GM23338 (cell line): ENCODE data around the gene GLRB. TPM values are rescaled to one million over a fixed set of nuclear protein-coding genes. Genes with fewer than 3 reads are reported as not detected.
A peak's percentile ranks its signal among the peaks of the same experiment; 100 is the strongest.

Experiments
- ATAC-seq: fragments of 200-7000 bp; cut with Tn5 transposase; 3 replicates; pipeline ENCODE4 v1.9.1; 2020
- DNase-seq: peaks from one replicate; pipeline ENCODE4 v3.0.0-alpha.2; 2015; ENCODE audit warnings: low spot score
- H2AFZ ChIP-seq: fragments of 200-600 bp; sonication (generic); 2 replicates; pipeline ENCODE4 v1.8.0; 2016; ENCODE audit warnings: antibody characterized with exemption, mild to moderate bottlenecking, moderate library complexity
- H3F3A ChIP-seq: fragments of 200-600 bp; sonication (generic); replicated peaks from 2 replicates; pipeline ENCODE4 v1.8.0; 2017; ENCODE audit warnings: antibody characterized with exemption, mixed run types, low read depth
- H3K27ac ChIP-seq: fragments of 200-600 bp; sonication (generic); 2 replicates; pipeline ENCODE4 v1.6.1; 2016; ENCODE audit warnings: low read depth
- H3K27me3 ChIP-seq: fragments of 200-600 bp; sonication (generic); 2 replicates; pipeline ENCODE4 v1.8.0; 2016; ENCODE audit warnings: mild to moderate bottlenecking, mixed run types, moderate library complexity; ENCODE audit not compliant: insufficient read depth
- H3K36me3 ChIP-seq: fragments of 200-600 bp; sonication (generic); 2 replicates; pipeline ENCODE4 v1.8.0; 2016; ENCODE audit warnings: mild to moderate bottlenecking; ENCODE audit not compliant: insufficient read depth
- H3K4me1 ChIP-seq: fragments of 200-600 bp; sonication (generic); 2 replicates; pipeline ENCODE4 v1.8.0; 2016; ENCODE audit warnings: mild to moderate bottlenecking, moderate library complexity; ENCODE audit not compliant: insufficient read depth
- H3K4me2 ChIP-seq: fragments of 200-600 bp; sonication (generic); 2 replicates; pipeline ENCODE4 v1.7.1; 2017; ENCODE audit warnings: mixed run types
- H3K4me3 ChIP-seq: fragments of 200-600 bp; sonication (generic); 2 replicates; pipeline ENCODE4 v1.6.1; 2016; ENCODE audit warnings: mixed run types
- H3K79me2 ChIP-seq: fragments of 200-600 bp; sonication (generic); replicated peaks from 2 replicates; pipeline ENCODE4 v1.8.0; 2017; ENCODE audit warnings: mild to moderate bottlenecking; ENCODE audit not compliant: insufficient read depth
- H3K9me2 ChIP-seq: fragments of 200-600 bp; sonication (generic); 2 replicates; pipeline ENCODE4 v1.8.0; 2017; ENCODE audit not compliant: insufficient read depth
- H4K20me1 ChIP-seq: fragments of 200-600 bp; sonication (generic); replicated peaks from 2 replicates; pipeline ENCODE4 v1.8.0; 2017; ENCODE audit warnings: mild to moderate bottlenecking; ENCODE audit not compliant: insufficient read depth
- H3K27ac Mint-ChIP-seq: 2 replicates; pipeline ENCODE4 v1.8.0; 2020; ENCODE audit warnings: inconsistent platforms, mild to moderate bottlenecking, moderate library complexity, mixed read lengths
- H3K27me3 Mint-ChIP-seq: 3 replicates; pipeline ENCODE4 v1.8.0; 2022; ENCODE audit warnings: low read depth, mild to moderate bottlenecking, moderate library complexity, mixed read lengths, inconsistent platforms; ENCODE audit not compliant: insufficient read depth, poor library complexity
- H3K36me3 Mint-ChIP-seq: 3 replicates; pipeline ENCODE4 v1.8.0; 2021; ENCODE audit warnings: low read depth, mild to moderate bottlenecking, inconsistent platforms, moderate library complexity, mixed read lengths
- H3K4me1 Mint-ChIP-seq: 3 replicates; pipeline ENCODE4 v1.8.0; 2020; ENCODE audit warnings: mild to moderate bottlenecking, inconsistent platforms, mixed read lengths
- H3K4me3 Mint-ChIP-seq: 3 replicates; pipeline ENCODE4 v1.8.0; 2021; ENCODE audit warnings: moderate library complexity, mild to moderate bottlenecking, inconsistent platforms, mixed read lengths
- H3K9me3 Mint-ChIP-seq: 3 replicates; pipeline ENCODE4 v1.8.0; 2020; ENCODE audit warnings: moderate library complexity, mild to moderate bottlenecking, inconsistent platforms, mixed read lengths
- CREB1 ChIP-seq: fragments of 250-450 bp; sonication (Bioruptor Pico); IDR thresholded peaks from 2 replicates; pipeline ENCODE4 v1.5.0; 2020; ENCODE audit warnings: low read depth, mild to moderate bottlenecking, moderate library complexity
- CTCF ChIP-seq, 2 experiments: fragments of 200-600 bp in 1 of 2; sonication (generic) in 1 of 2; conservative IDR thresholded peaks; 2 replicates each; pipeline versions ENCODE4 v1.5.1 to v1.6.1; 2016 to 2017; ENCODE audit warnings: antibody characterized with exemption in 2 of 2, low read depth in 2 of 2, mild to moderate bottlenecking in 2 of 2, moderate library complexity in 1 of 2
- ETS1 ChIP-seq: IDR thresholded peaks from 2 replicates; pipeline ENCODE4 v1.6.1; 2016; ENCODE audit warnings: antibody characterized with exemption
- EZH2 ChIP-seq: fragments of 200-600 bp; sonication (generic); IDR thresholded peaks from one replicate; pipeline ENCODE4 v1.8.0; 2017; ENCODE audit warnings: antibody characterized with exemption, mild to moderate bottlenecking, low read depth; ENCODE audit not compliant: unreplicated experiment
- EZH2phosphoT487 ChIP-seq: fragments of 200-600 bp; sonication (generic); IDR thresholded peaks from one replicate; pipeline ENCODE4 v1.8.1; 2018; ENCODE audit warnings: antibody characterized with exemption; ENCODE audit not compliant: unreplicated experiment
- NANOG ChIP-seq: IDR thresholded peaks from 2 replicates; pipeline ENCODE4 v1.6.1; 2016; ENCODE audit warnings: antibody characterized with exemption, borderline replicate concordance
- POLR2AphosphoS5 ChIP-seq: IDR thresholded peaks from 2 replicates; pipeline ENCODE4 v1.6.1; 2016; ENCODE audit warnings: antibody characterized with exemption, low read depth
- STAT1 ChIP-seq: IDR thresholded peaks from one replicate; pipeline ENCODE4 v1.6.1; 2016; ENCODE audit warnings: antibody characterized with exemption; ENCODE audit not compliant: unreplicated experiment
- ZNF462 ChIP-seq: fragments of 250-450 bp; sonication (Bioruptor Pico); IDR thresholded peaks from 2 replicates; pipeline ENCODE4 v1.5.0; 2020; ENCODE audit warnings: mild to moderate bottlenecking, moderate library complexity
- long read RNA-seq: library from polyadenylated mRNA; unstranded; transcript quantifications from one replicate; pipeline ENCODE4 v2.0.0, GENCODE V29; 2020; ENCODE audit not compliant: unreplicated experiment
- polyA plus RNA-seq: library from polyadenylated mRNA; unstranded; fragments of >200 nt; fragmentation: Nextera tagmentation; extraction: Ambion mirVana; gene quantifications from 2 replicates; pipeline ENCODE4 v1.2.1, GENCODE V29; 2016
- total RNA-seq: library from RNA; depleted of rRNA; stranded (reverse); fragments of >200 nt; shearing (Covaris generic); gene quantifications from 2 replicates; pipeline ENCODE4 v1.2.3, GENCODE V29; 2014; rRNA removed

The GLRB gene
- total RNA-seq, result 1.0 and 1.9 TPM in 2 replicates
- polyA plus RNA-seq, result 1.1 and 1.3 TPM in 2 replicates
- long read RNA-seq, result 0 reads

- Mint-ChIP-seq H3K4me3 (peak within 1 kb of the TSS; percentile 88), H3K36me3 (no peaks in the 10 kb centered on the region), H3K27ac (no peak within 1 kb of the TSS), H3K27me3 (peaks cover 11% of the 10 kb centered on the region), H3K9me3 (no peaks in the 10 kb centered on the region), H3K4me1 (peaks cover 15% of the 10 kb centered on the region)
- Histone ChIP-seq H3K4me1 (peaks cover 14% of the 10 kb centered on the region), H3F3A (no peaks in the 10 kb centered on the region), H3K4me2 (peak within 1 kb of the TSS; percentile 94), H3K36me3 (no peaks in the 10 kb centered on the region), H3K9me2 (no peaks in the 10 kb centered on the region), H3K27ac (no peak within 1 kb of the TSS), H3K79me2 (no peaks in the 10 kb centered on the region), H4K20me1 (no peaks in the 10 kb centered on the region; the same call in 1 of the 2 replicates), H2AFZ (peak within 1 kb of the TSS; percentile 100), H3K4me3 (peak within 1 kb of the TSS; percentile 78), H3K27me3 (peaks cover 40% of the 10 kb centered on the region)
- no peak for TF ChIP-seq CREB1 (CRISPR knock-in tag)
- no peak for TF ChIP-seq POLR2AphosphoS5
- TF ChIP-seq ETS1, result no peak
- peak; percentile 5 for TF ChIP-seq EZH2
- no peak for TF ChIP-seq STAT1
- TF ChIP-seq EZH2phosphoT487, result no peak
- ATAC-seq (peak; percentile 92), DNase-seq (peak; percentile 54)
These were observed at the start of gene GLRB for GRCh38 chr4:157075811-157076577. Gene GLRB (plus strand): TSS chr4:157076150. CDS start chr4:157078025, 1,875 bp downstream.

- DNase-seq (no peak), ATAC-seq (no peak)
- Mint-ChIP-seq H3K27ac (no peak overlapping the region), H3K4me3 (no peak overlapping the region), H3K9me3 (no peaks in the 10 kb centered on the region), H3K4me1 (no peaks in the 10 kb centered on the region), H3K36me3 (no peaks in the 10 kb centered on the region), H3K27me3 (no peaks in the 10 kb centered on the region)
- no peaks in the 10 kb centered on the region for H3K36me3 ChIP-seq
- no peaks in the 10 kb centered on the region for H4K20me1 ChIP-seq
- no peak overlapping the region for H3K27ac ChIP-seq
- H3K9me2 ChIP-seq, result no peaks in the 10 kb centered on the region
- no peak overlapping the region for H2AFZ ChIP-seq
- H3K79me2 ChIP-seq, result no peaks in the 10 kb centered on the region
- H3K4me2 ChIP-seq, result no peak overlapping the region
- H3K4me3 ChIP-seq, result no peak overlapping the region
- H3K27me3 ChIP-seq, result no peaks in the 10 kb centered on the region
- H3K4me1 ChIP-seq, result no peaks in the 10 kb centered on the region
- H3F3A ChIP-seq, result no peaks in the 10 kb centered on the region
- TF ChIP-seq NANOG, result no peak
- TF ChIP-seq CTCF (conservative IDR thresholded peaks at IDR 0.05; ENCODE audit: low read depth in 2 of 2), result no peak
- no peak for TF ChIP-seq EZH2phosphoT487
- TF ChIP-seq ZNF462 (CRISPR knock-in tag), result no peak
These were observed 40.5 kb upstream of the GLRB start for GRCh38 chr4:157035471-157035870.
